ENCODE results near the gene ACOT7. TPM values are rescaled to one million over a fixed set of nuclear protein-coding genes. Genes with fewer than 3 reads are reported as not detected.

Gene ACOT7
- total RNA-seq, 2 donors from 2014 or later = 16.9 to 24.9 TPM

- Histone ChIP-seq H3K27ac (no peak overlapping the region), H3K9me3 (no peaks in the 10 kb centered on the region), H3K36me3 (no peaks in the 10 kb centered on the region), H3K4me3 (no peak overlapping the region), H3K27me3 (replicated peaks; ENCODE audit: insufficient read depth) (no peaks in the 10 kb centered on the region), H3K4me1 (replicated peaks) (no peaks in the 10 kb centered on the region)
- 94% methylated on average over 10 of the region's 10 CpGs for WGBS
- TF ChIP-seq CTCF (IDR thresholded peaks at IDR 0.05) (no peak), POLR2AphosphoS5 (IDR thresholded peaks at IDR 0.05) (no peak), POLR2A (IDR thresholded peaks at IDR 0.05) (no peak)
- no peak for DNase-seq (ENCODE audit: low spot score)
- intact Hi-C loops (cut with DNase I) = no loop called here
Observed at GRCh38 chr1:6322161-6322560, 71.4 kb downstream of the ACOT7 start.

- Histone ChIP-seq H3K27me3 (replicated peaks; ENCODE audit: insufficient read depth) (no peaks in the 10 kb centered on the region), H3K27ac (no peak overlapping the region), H3K36me3 (no peaks in the 10 kb centered on the region), H3K9me3 (no peaks in the 10 kb centered on the region), H3K4me3 (no peak overlapping the region), H3K4me1 (replicated peaks) (no peaks in the 10 kb centered on the region)
- DNase-seq (ENCODE audit: low spot score) = no peak
- intact Hi-C loops (cut with DNase I) = no loop called here
- TF ChIP-seq CTCF (IDR thresholded peaks at IDR 0.05) (no peak), POLR2AphosphoS5 (IDR thresholded peaks at IDR 0.05) (no peak), POLR2A (IDR thresholded peaks at IDR 0.05) (no peak)
- 87% methylated on average over 8 of the region's 8 CpGs for WGBS
Observed at GRCh38 chr1:6321205-6321604, 72.4 kb downstream of the ACOT7 start.

GRCh38 chr1:6317098-6317760 lies 76.3 kb downstream of the ACOT7 start:
- Histone ChIP-seq H3K36me3 (no peaks in the 10 kb centered on the region), H3K4me3 (no peak overlapping the region), H3K27ac (no peak overlapping the region), H3K9me3 (no peaks in the 10 kb centered on the region), H3K4me1 (replicated peaks) (no peaks in the 10 kb centered on the region), H3K27me3 (replicated peaks; ENCODE audit: insufficient read depth) (no peaks in the 10 kb centered on the region)
- 76% methylated on average over 11 of the region's 11 CpGs for WGBS
- intact Hi-C loops (cut with DNase I) = no loop called here
- TF ChIP-seq CTCF (IDR thresholded peaks at IDR 0.05) (no peak), POLR2A (IDR thresholded peaks at IDR 0.05) (no peak), POLR2AphosphoS5 (IDR thresholded peaks at IDR 0.05) (no peak)
- no peak for DNase-seq (ENCODE audit: low spot score)

DNA sequence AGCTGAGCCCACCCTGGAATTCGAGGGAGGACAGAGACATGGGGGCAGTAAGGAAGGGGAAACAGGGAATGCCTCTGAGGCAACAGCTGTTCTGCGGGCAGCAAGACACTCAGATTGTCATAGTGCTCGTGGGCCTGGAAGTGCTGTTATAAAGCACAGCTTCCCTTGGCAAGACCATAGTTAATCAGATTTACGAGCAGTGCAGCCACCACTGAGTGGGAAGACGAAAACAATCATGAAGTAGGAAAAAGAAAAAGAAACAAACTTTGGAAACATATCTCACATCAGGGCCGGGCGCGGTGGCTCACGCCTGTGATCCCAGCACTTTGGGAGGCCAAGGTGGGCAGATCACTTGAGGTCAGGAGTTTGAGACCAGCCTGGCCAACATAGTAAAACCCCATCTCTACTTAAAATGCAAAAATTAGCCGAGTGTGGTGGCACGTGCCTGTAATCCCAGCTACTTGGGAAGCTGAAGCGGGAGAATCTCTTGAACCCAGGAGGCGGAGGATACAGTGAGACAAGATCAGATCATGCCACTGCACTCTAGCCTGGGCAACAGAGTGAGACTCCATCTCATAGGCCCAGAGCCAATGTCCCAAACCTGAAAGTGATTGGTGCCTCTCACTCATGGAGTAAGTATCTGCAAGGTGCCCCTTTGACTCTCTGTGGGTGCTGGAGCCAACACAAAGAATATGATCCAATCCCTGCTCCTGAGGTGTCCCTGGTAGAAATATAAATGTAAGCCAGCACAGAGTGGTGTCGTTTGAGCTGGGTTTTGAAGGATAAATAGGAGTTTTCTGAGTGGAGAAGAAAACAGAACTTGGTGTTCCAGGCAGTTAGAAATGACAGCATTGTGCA lies 77.1 kb downstream of the ACOT7 start:
- WGBS = 77% methylated on average over 14 of the region's 14 CpGs
- Histone ChIP-seq H3K27me3 (replicated peaks; ENCODE audit: insufficient read depth) (no peaks in the 10 kb centered on the region), H3K4me3 (no peak overlapping the region), H3K36me3 (no peaks in the 10 kb centered on the region), H3K27ac (no peak overlapping the region), H3K9me3 (no peaks in the 10 kb centered on the region), H3K4me1 (replicated peaks) (no peaks in the 10 kb centered on the region)
- intact Hi-C loops (cut with DNase I) = no loop called here
- no peak for DNase-seq (ENCODE audit: low spot score)
- TF ChIP-seq POLR2A (IDR thresholded peaks at IDR 0.05) (no peak), CTCF (IDR thresholded peaks at IDR 0.05) (no peak), POLR2AphosphoS5 (IDR thresholded peaks at IDR 0.05) (no peak)

All from prostate gland (tissue), 2 donors.